Right lobe of liver (tissue), 4 donors: ENCODE results near the gene OR10X1.

Experiments
- POLR2A ChIP-seq: fragments of 450-650 bp; IDR thresholded peaks from one replicate; pipeline ENCODE4 v1.6.1; 2017; ENCODE audit warnings: antibody characterized with exemption, mild to moderate bottlenecking
- TF ChIP-seq, protein P1 (sequence below), 4 donors: fragments of 200-600 bp in 3 of 4; fragments of 450-650 bp in 1 of 4; IDR thresholded peaks; one replicate each; pipeline versions ENCODE4 v1.5.1 to v1.8.0; 2016 to 2022; ENCODE audit warnings: antibody characterized with exemption in 4 of 4, mild to moderate bottlenecking in 2 of 4
- donor health status: DM: no; HTN: no; CAD: no.
- donor health status: DM: no; HTN: no; CAD: no.
- donor health status: DM: no; HTN: yes; CAD: no.

DNA sequence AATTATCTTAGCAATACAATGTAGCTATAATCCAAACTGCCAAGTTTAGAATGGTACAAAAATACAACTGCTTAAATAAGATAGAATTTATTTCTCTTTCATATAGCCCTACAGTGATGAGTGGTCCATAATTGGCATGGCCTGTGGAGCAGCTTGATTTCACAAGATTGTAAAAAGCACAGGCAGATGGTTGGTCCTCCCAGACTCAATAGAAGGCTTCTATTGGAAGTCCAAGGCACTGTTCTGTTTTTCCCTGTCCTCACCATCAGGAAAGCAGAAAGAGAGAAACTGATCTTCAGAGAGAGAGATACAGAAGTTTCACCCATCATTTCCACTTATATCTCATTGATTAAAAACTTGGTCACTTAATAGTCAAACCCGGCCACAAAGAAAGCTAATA is 7.5 kb downstream of the OR10X1 start:
- TF ChIP-seq, protein P1, sequence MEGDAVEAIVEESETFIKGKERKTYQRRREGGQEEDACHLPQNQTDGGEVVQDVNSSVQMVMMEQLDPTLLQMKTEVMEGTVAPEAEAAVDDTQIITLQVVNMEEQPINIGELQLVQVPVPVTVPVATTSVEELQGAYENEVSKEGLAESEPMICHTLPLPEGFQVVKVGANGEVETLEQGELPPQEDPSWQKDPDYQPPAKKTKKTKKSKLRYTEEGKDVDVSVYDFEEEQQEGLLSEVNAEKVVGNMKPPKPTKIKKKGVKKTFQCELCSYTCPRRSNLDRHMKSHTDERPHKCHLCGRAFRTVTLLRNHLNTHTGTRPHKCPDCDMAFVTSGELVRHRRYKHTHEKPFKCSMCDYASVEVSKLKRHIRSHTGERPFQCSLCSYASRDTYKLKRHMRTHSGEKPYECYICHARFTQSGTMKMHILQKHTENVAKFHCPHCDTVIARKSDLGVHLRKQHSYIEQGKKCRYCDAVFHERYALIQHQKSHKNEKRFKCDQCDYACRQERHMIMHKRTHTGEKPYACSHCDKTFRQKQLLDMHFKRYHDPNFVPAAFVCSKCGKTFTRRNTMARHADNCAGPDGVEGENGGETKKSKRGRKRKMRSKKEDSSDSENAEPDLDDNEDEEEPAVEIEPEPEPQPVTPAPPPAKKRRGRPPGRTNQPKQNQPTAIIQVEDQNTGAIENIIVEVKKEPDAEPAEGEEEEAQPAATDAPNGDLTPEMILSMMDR (IDR thresholded peaks at IDR 0.05), result no peak
- no peak for TF ChIP-seq POLR2A
